Measurements from ENCODE around the gene SETD4. TPM values are rescaled to one million over a fixed set of nuclear protein-coding genes. Genes with fewer than 3 reads are reported as not detected.

The SETD4 gene
- total RNA-seq, 6 experiments from 2014 or later, result 5.0 to 10.4 (median 7.3) TPM

DNA sequence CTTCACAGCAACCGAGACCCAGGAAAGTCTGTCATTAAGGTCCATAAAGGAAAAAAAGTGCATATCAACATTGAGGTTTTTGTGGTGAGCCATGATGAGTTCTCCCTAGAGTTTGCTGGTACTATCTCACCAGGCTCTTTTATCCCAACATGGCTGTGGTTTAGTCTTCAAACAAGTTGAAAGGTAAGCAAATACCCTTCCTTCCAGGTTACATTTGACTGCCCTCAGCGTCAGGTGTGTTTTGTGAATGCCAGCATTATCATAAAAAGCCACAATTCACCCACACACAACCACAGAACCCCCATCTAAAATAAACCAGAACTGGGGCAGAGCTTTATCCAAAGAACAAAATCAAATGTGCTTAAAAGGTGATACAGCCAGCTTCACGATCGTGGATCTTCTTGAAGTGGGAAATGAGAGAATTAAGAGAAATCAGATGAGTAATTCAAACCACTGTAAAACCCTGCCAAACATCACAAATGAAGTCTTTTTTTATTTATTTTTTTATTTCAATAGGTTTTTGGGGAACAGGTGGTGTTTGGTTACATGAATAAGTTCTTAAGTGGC lies 64.7 kb downstream of the SETD4 start:
- Histone ChIP-seq H3K4me1 (no peaks in the 10 kb centered on the region), H3K9me3 (no peaks in the 10 kb centered on the region), H3K4me3 (no peak overlapping the region), H3K36me3 (no peaks in the 10 kb centered on the region), H3K27me3 (no peaks in the 10 kb centered on the region), H3K27ac (no peak overlapping the region)
- no peak for TF ChIP-seq POLR2A (IDR thresholded peaks at IDR 0.05)
- no peak for TF ChIP-seq CTCF (IDR thresholded peaks at IDR 0.05)
- DNase-seq (no peak), ATAC-seq (no peak)
- intact Hi-C loops (cut with DNase I), result no loop called here
- 46% methylated on average over 4 of the region's 4 CpGs for WGBS (ENCODE audit: insufficient coverage, low coverage, low lambda C conversion rate, missing lambda C conversion rate)

DNA sequence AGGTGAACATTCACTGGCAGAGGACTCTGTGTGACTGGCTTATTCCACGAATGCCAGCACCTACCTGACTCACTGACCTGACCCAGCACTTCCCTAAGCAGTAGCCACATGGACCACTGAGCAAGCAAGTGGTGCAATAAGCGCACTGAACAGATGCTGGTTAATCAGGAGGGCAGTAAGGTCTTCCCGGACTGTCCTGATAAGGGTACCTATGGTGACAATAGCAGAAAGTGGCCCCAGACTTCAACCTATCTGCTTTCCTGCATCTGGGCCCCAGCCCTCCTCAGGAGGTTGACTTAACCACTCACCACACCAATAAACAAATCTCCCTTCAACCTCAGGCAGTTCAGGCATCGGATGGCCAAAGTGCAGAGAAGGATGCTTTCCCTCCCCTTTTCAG lies 65.7 kb downstream of the SETD4 start:
- DNase-seq, result no peak
- WGBS (ENCODE audit: insufficient coverage, low coverage, low lambda C conversion rate, missing lambda C conversion rate), result 33% methylated on average over 1 of the region's 4 CpGs

GRCh38 chr21:35993875-35994490 lies 66.3 kb downstream of the SETD4 start:
- Histone ChIP-seq H3K27ac (no peak overlapping the region), H3K4me3 (no peak overlapping the region), H3K36me3 (no peaks in the 10 kb centered on the region), H3K4me1 (no peaks in the 10 kb centered on the region), H3K9me3 (no peaks in the 10 kb centered on the region), H3K27me3 (no peaks in the 10 kb centered on the region)
- no peak for TF ChIP-seq POLR2A (IDR thresholded peaks at IDR 0.05)
- no peak for DNase-seq
- no peak for ATAC-seq
- intact Hi-C loops (cut with DNase I), result no loop called here
- WGBS (ENCODE audit: insufficient coverage, low coverage, low lambda C conversion rate, missing lambda C conversion rate), result 64% methylated on average over 3 of the region's 3 CpGs

More for the DNA sequence above, 65.7 kb downstream of the SETD4 start:
- ATAC-seq, result no peak
- H3K9me3 ChIP-seq, result no peaks in the 10 kb centered on the region
- H3K27me3 ChIP-seq, result no peaks in the 10 kb centered on the region
- intact Hi-C loops (cut with DNase I), result no loop called here
- H3K4me1 ChIP-seq, result no peaks in the 10 kb centered on the region
- TF ChIP-seq CTCF (IDR thresholded peaks at IDR 0.05), result no peak
- no peak for TF ChIP-seq POLR2A (IDR thresholded peaks at IDR 0.05)
- H3K27ac ChIP-seq, result no peak overlapping the region
- no peak overlapping the region for H3K4me3 ChIP-seq
- H3K36me3 ChIP-seq, result no peaks in the 10 kb centered on the region

DNA sequence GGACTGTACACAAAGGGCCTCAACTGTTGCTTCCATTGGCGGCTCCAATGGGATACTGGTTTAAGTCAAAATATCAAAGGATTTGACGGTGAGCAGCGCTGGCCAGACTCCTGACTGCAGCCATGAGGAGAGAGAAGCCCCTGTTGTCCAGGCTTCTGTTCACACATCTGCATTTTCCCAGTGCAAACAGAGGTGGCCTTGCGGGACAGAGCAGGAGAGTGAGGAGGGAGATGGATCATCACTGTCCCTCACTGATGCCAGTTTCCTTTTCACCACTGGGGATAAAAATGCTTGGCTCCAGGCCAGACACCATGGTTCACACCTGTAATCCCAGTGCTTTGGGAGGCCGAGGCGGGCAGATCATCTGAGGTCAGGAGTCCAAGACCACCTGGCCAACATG lies 69.2 kb downstream of the SETD4 start:
- no peak overlapping the region for H3K27ac ChIP-seq
- intact Hi-C loops (cut with DNase I), result no loop called here

More for the DNA sequence above, 69.2 kb downstream of the SETD4 start:
- Histone ChIP-seq H3K4me1 (no peaks in the 10 kb centered on the region), H3K36me3 (no peaks in the 10 kb centered on the region), H3K4me3 (no peak overlapping the region), H3K9me3 (no peaks in the 10 kb centered on the region), H3K27me3 (no peaks in the 10 kb centered on the region)
- ATAC-seq, result no peak
- WGBS (ENCODE audit: insufficient coverage, low coverage, low lambda C conversion rate, missing lambda C conversion rate), result 86% methylated on average over 3 of the region's 6 CpGs
- TF ChIP-seq CTCF (IDR thresholded peaks at IDR 0.05) (no peak), POLR2A (IDR thresholded peaks at IDR 0.05) (no peak)
- no peak for DNase-seq

Data from right lobe of liver (tissue), 6 donors.